B cell (primary cell): ENCODE results near the gene LRRC61. TPM values are rescaled to one million over a fixed set of nuclear protein-coding genes. Genes with fewer than 3 reads are reported as not detected.
"Not testable (repeated sequence)": the region's sequence is repeated elsewhere in the genome, so short reads cannot be mapped to it uniquely, and the experiment has no call there.

ENCODE experiments used
- ATAC-seq: fragments of 200-7000 bp; cut with Tn5 transposase; one replicate; pipeline ENCODE4 v1.10.0; 2021; ENCODE audit warnings: low read depth, mild to moderate bottlenecking, moderate number of reproducible peaks, moderate library complexity
- CTCF ChIA-PET: fragments of 350-600 bp; sonication (Branson Sonifier 250); formaldehyde crosslinking; loops from one replicate; lab custom pipeline; 2021; ENCODE audit warnings: antibody characterized with exemption, inconsistent platforms; lab: Charles Lee
- POLR2A ChIA-PET: fragments of 350-600 bp; sonication (Branson Sonifier 250); formaldehyde crosslinking; loops from one replicate; lab custom pipeline; 2021; ENCODE audit warnings: antibody characterized with exemption; lab: Charles Lee
- DNase-seq: peaks from one replicate; pipeline ENCODE4 v3.0.0; 2013
- H2AFZ ChIP-seq: 2 replicates; pipeline ENCODE4 v1.6.1; 2012; ENCODE audit warnings: mild to moderate bottlenecking, low read depth, low read length; ENCODE audit not compliant: insufficient read depth, poor library complexity, severe bottlenecking
- H3K27ac ChIP-seq, 2 donors: 1 replicate in 1 of 2; 2 replicates in 1 of 2; pipeline ENCODE4 v1.5.1; 2012 to 2013; ENCODE audit warnings: low read length in 2 of 2, mild to moderate bottlenecking in 2 of 2, moderate library complexity in 1 of 2
- H3K27me3 ChIP-seq, 4 experiments: fragments of 200-600 bp in 1 of 4; sonication (generic) in 1 of 4; replicated peaks in 1 of 4; 1 replicate in 2 of 4; 2 replicates in 2 of 4; pipeline versions ENCODE4 v1.6.1 to v1.7.0; 2013 to 2016; ENCODE audit warnings: low read length in 3 of 4, mild to moderate bottlenecking in 2 of 4, mixed read lengths in 1 of 4, moderate library complexity in 1 of 4; ENCODE audit not compliant: insufficient read depth in 4 of 4, control insufficient read depth in 3 of 4; ENCODE audit errors: control extremely low read depth in 1 of 4
- H3K36me3 ChIP-seq, 2 experiments: replicated peaks in 1 of 2; 1 replicate in 1 of 2; 2 replicates in 1 of 2; pipeline versions ENCODE4 v1.6.1 to v1.7.1; 2013; ENCODE audit warnings: low read length in 1 of 2; ENCODE audit not compliant: insufficient read depth in 2 of 2, control insufficient read depth in 1 of 2; ENCODE audit errors: control extremely low read depth in 1 of 2, extremely low read depth in 1 of 2
- H3K4me1 ChIP-seq, 2 donors: fragments of 200-600 bp in 1 of 2; sonication (generic) in 1 of 2; 1 replicate in 1 of 2; 2 replicates in 1 of 2; pipeline versions ENCODE4 v1.5.1 to v1.6.1; 2013 to 2017; ENCODE audit warnings: low read length in 2 of 2; ENCODE audit not compliant: control insufficient read depth in 2 of 2, insufficient read depth in 2 of 2
- H3K4me2 ChIP-seq: replicated peaks from 2 replicates; pipeline ENCODE3; 2012; ENCODE audit warnings: mild to moderate bottlenecking, low read depth, low read length; ENCODE audit not compliant: poor library complexity, severe bottlenecking
- H3K4me3 ChIP-seq, 5 experiments: fragments of 200-600 bp in 1 of 5; sonication (generic) in 1 of 5; 1 replicate in 3 of 5; 2 replicates in 2 of 5; pipeline versions ENCODE4 v1.5.1 to v1.7.0; 2011 to 2016; ENCODE audit warnings: low read length in 4 of 5, mild to moderate bottlenecking in 4 of 5, low read depth in 2 of 5, control low read depth in 1 of 5, moderate library complexity in 1 of 5; ENCODE audit not compliant: insufficient read depth in 1 of 5; ENCODE audit errors: control extremely low read depth in 1 of 5, extremely low read depth in 1 of 5
- H3K79me2 ChIP-seq: fragments of 200-600 bp; sonication (generic); one replicate; pipeline ENCODE4 v1.6.0; 2016; ENCODE audit warnings: low read length; ENCODE audit not compliant: control insufficient read depth, insufficient read depth
- H3K9ac ChIP-seq: fragments of 200-600 bp; sonication (generic); 2 replicates; pipeline ENCODE4 v1.6.1; 2017; ENCODE audit warnings: mild to moderate bottlenecking, low read length, moderate library complexity
- H3K9me3 ChIP-seq, 3 donors: one replicate each; pipeline versions ENCODE4 v1.6.1 to v1.7.1; 2013; ENCODE audit warnings: low read length in 2 of 3; ENCODE audit not compliant: control insufficient read depth in 2 of 3, insufficient read depth in 1 of 3; ENCODE audit errors: control extremely low read depth in 1 of 3
- H4K20me1 ChIP-seq: 2 replicates; pipeline ENCODE4 v1.6.0; 2012; ENCODE audit warnings: mild to moderate bottlenecking, low read length; ENCODE audit not compliant: insufficient read depth, control insufficient read depth, poor library complexity, severe bottlenecking
- H3K27ac Mint-ChIP-seq: one replicate; pipeline ENCODE4 v1.8.0; 2021; ENCODE audit warnings: mixed read lengths
- H3K27me3 Mint-ChIP-seq: one replicate; pipeline ENCODE4 v1.8.0; 2021; ENCODE audit warnings: mixed read lengths
- H3K4me1 Mint-ChIP-seq: one replicate; pipeline ENCODE4 v1.8.0; 2021; ENCODE audit warnings: mixed read lengths
- H3K4me3 Mint-ChIP-seq: one replicate; pipeline ENCODE4 v1.8.0; 2021; ENCODE audit warnings: mixed read lengths
- H3K9me3 Mint-ChIP-seq: one replicate; pipeline ENCODE4 v1.8.0; 2022; ENCODE audit warnings: mixed read lengths; ENCODE audit not compliant: insufficient read depth
- CTCF ChIP-seq: fragments of 200-600 bp; IDR thresholded peaks from one replicate; pipeline ENCODE4 v1.8.0; 2022; ENCODE audit warnings: antibody characterized with exemption, mild to moderate bottlenecking
- WGBS: methylation state at CpG from one replicate; pipeline ENCODE4 v1.1.5; 2013; ENCODE audit warnings: missing lambda C conversion rate; ENCODE audit not compliant: insufficient coverage; 5-methylcytosine and 5-hydroxymethylcytosine counted together
- intact Hi-C: fragments of 100-400 bp; cut with micrococcal nuclease; formaldehyde crosslinking; loops from one replicate; pipeline ENCODE4 v1.10.0; 2022
- polyA plus RNA-seq: library from polyadenylated mRNA; depleted of rRNA; stranded (reverse); fragments of >200 nt; gene quantifications from 2 replicates; pipeline ENCODE4 v1.2.3, GENCODE V29; 2012
- total RNA-seq, 2 donors: library from RNA; stranded (reverse); fragments of 120-200 nt in 1 of 2; gene quantifications; 1 replicate in 1 of 2; 2 replicates in 1 of 2; pipeline versions ENCODE4 v1.2.3 to v1.2.4, GENCODE V29; 2013 to 2022

Gene LRRC61
- total and polyA plus RNA-seq, 2 donors (not counting 1 experiment from before 2014, with no cell fraction given): 12.8 to 12.9 TPM

DNA sequence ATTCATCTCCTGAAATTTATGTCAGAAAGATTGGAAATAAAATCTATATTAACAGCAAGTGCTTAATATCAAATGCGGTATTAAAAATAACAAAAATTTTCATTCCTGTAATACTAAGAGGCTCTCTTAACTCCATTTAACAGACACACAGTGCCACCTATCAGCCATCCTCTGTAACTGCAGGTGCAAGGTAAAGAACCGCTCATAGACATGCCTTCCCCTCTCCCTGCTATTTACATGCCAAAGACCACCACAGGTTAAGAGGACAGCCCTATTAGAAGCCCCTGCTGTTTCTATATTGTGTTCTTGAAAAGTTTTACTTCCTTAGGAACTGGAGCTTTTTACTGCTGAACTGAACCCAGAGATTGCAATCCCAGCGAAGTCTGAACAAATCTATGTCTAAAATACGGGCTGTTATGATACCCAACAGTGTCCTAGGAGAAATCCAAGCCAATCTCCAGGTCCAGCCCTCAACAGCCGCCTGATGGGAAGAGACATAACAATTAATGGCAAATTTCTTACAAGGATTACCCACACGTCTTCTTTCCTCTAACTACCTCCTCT lies 46.9 kb upstream of the LRRC61 start:
- H3K4me3 ChIP-seq, H3K27me3 Mint-ChIP-seq, H3K4me1 ChIP-seq, H3K27ac Mint-ChIP-seq, CTCF ChIA-PET, H3K27ac ChIP-seq, H3K9me3 ChIP-seq, H3K4me3 Mint-ChIP-seq, H3K79me2 ChIP-seq, H3K4me2 ChIP-seq, H3K4me1 Mint-ChIP-seq, H2AFZ ChIP-seq, H3K36me3 ChIP-seq, H3K9ac ChIP-seq, H3K9me3 Mint-ChIP-seq, H3K27me3 ChIP-seq, POLR2A ChIA-PET, H4K20me1 ChIP-seq: not testable (repeated sequence)
- DNase-seq (peak; percentile 47), ATAC-seq (peak; percentile 54)
- intact Hi-C loops: loop anchor here (10.0 kb wide), 1 partner anchor 391 kb away; no protein-coding TSS in a partner anchor
- TF ChIP-seq CTCF: peak; percentile 87
- WGBS: 40% methylated on average over 1 of the region's 6 CpGs

DNA sequence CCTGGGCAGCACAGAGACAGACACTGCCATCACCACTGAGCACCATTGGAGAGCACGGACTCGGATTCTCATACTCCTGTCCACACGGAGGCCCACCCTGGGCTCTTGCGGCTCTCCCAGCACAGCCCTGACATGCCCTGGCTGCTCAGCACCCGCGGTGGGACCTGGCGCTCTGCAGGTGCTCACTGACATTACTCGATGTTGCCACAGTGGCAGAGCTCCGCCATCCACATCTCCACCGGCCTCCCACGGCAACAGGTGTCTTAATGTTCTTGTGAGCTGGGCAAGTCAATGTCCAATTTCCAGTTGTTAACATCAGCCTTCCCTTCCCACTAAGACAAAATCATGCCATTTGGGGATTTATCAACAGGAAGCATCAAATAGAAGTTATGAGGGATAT lies 44.8 kb upstream of the LRRC61 start:
- H3K36me3 ChIP-seq, H3K4me2 ChIP-seq, DNase-seq, H3K4me3 ChIP-seq, H3K4me1 ChIP-seq, H3K27me3 Mint-ChIP-seq, H3K9me3 ChIP-seq, H3K79me2 ChIP-seq, H3K4me1 Mint-ChIP-seq, H3K27me3 ChIP-seq, H3K27ac Mint-ChIP-seq, H3K9me3 Mint-ChIP-seq, CTCF ChIA-PET, H4K20me1 ChIP-seq, POLR2A ChIA-PET, H2AFZ ChIP-seq, H3K9ac ChIP-seq, H3K27ac ChIP-seq, ATAC-seq, H3K4me3 Mint-ChIP-seq: not testable (repeated sequence)
- intact Hi-C loops: loop anchor here (10.0 kb wide), 1 partner anchor 394 kb away; no protein-coding TSS in a partner anchor
- 90% methylated on average over 2 of the region's 11 CpGs for WGBS

GRCh38 chr7:150281681-150282403 lies 41.3 kb upstream of the LRRC61 start:
- H3K27ac ChIP-seq, H3K36me3 ChIP-seq, ATAC-seq, H3K4me2 ChIP-seq, CTCF ChIA-PET, intact Hi-C loops, H3K9me3 ChIP-seq, H3K4me1 ChIP-seq, H4K20me1 ChIP-seq, H2AFZ ChIP-seq, POLR2A ChIA-PET, H3K9ac ChIP-seq, H3K9me3 Mint-ChIP-seq, H3K27me3 ChIP-seq, H3K4me1 Mint-ChIP-seq, H3K4me3 Mint-ChIP-seq, H3K27ac Mint-ChIP-seq, H3K4me3 ChIP-seq, H3K27me3 Mint-ChIP-seq, DNase-seq, H3K79me2 ChIP-seq: not testable (repeated sequence)
- WGBS: no CpG with 5 or more reads among the region's 25 CpGs
